IPS-18a (cell line): ENCODE data around the gene NRAP.

ENCODE experiments used
- H3K27ac ChIP-seq: one replicate; pipeline ENCODE4 v1.5.1; 2013; ENCODE audit warnings: low read length
- H3K27me3 ChIP-seq: one replicate; pipeline ENCODE4 v1.6.1; 2013; ENCODE audit warnings: mild to moderate bottlenecking, low read length; ENCODE audit not compliant: control insufficient read depth, insufficient read depth
- H3K36me3 ChIP-seq: one replicate; pipeline ENCODE4 v1.6.1; 2013; ENCODE audit warnings: low read depth, low read length; ENCODE audit not compliant: control insufficient read depth
- H3K4me1 ChIP-seq: one replicate; pipeline ENCODE4 v1.6.1; 2013; ENCODE audit warnings: low read depth, low read length; ENCODE audit not compliant: control insufficient read depth
- H3K4me3 ChIP-seq: one replicate; pipeline ENCODE4 v1.5.1; 2013; ENCODE audit warnings: low read length
- H3K9ac ChIP-seq: one replicate; pipeline ENCODE4 v1.6.1; 2013; ENCODE audit warnings: mild to moderate bottlenecking, low read length, moderate library complexity
- H3K9me3 ChIP-seq: one replicate; pipeline ENCODE4 v1.6.1; 2013; ENCODE audit warnings: low read depth, low read length; ENCODE audit not compliant: control insufficient read depth

NRAP gene

GRCh38 chr10:113628607-113629153, 35.2 kb downstream of the NRAP start:
- Histone ChIP-seq H3K4me1 (peaks cover 9% of the 10 kb centered on the region), H3K4me3 (no peak overlapping the region), H3K9me3 (no peaks in the 10 kb centered on the region), H3K27me3 (no peaks in the 10 kb centered on the region), H3K36me3 (no peaks in the 10 kb centered on the region), H3K27ac (no peak overlapping the region), H3K9ac (no peak overlapping the region)

GRCh38 chr10:113627836-113628235, 36.0 kb downstream of the NRAP start:
- Histone ChIP-seq H3K27me3 (no peaks in the 10 kb centered on the region), H3K27ac (no peak overlapping the region), H3K4me3 (no peak overlapping the region), H3K36me3 (no peaks in the 10 kb centered on the region), H3K4me1 (peaks cover 9% of the 10 kb centered on the region), H3K9ac (no peak overlapping the region), H3K9me3 (no peaks in the 10 kb centered on the region)

GRCh38 chr10:113626809-113627355, 37.0 kb downstream of the NRAP start:
- Histone ChIP-seq H3K27me3 (no peaks in the 10 kb centered on the region), H3K4me1 (peaks cover 4% of the 10 kb centered on the region), H3K9me3 (no peaks in the 10 kb centered on the region), H3K9ac (no peak overlapping the region), H3K27ac (no peak overlapping the region), H3K36me3 (no peaks in the 10 kb centered on the region), H3K4me3 (no peak overlapping the region)

GRCh38 chr10:113625461-113626186, 38.2 kb downstream of the NRAP start:
- H3K27me3 ChIP-seq = no peaks in the 10 kb centered on the region
- no peak overlapping the region for H3K9ac ChIP-seq
- H3K4me1 ChIP-seq = peaks cover 7% of the 10 kb centered on the region
- H3K27ac ChIP-seq = no peak overlapping the region
- H3K9me3 ChIP-seq = no peaks in the 10 kb centered on the region
- H3K4me3 ChIP-seq = no peak overlapping the region
- no peaks in the 10 kb centered on the region for H3K36me3 ChIP-seq

- no peaks in the 10 kb centered on the region for H3K9me3 ChIP-seq
- peaks cover 19% of the 10 kb centered on the region for H3K4me1 ChIP-seq
- H3K4me3 ChIP-seq = no peak overlapping the region
- no peaks in the 10 kb centered on the region for H3K36me3 ChIP-seq
- H3K9ac ChIP-seq = no peak overlapping the region
- no peak overlapping the region for H3K27ac ChIP-seq
- no peaks in the 10 kb centered on the region for H3K27me3 ChIP-seq
These were observed 41.0 kb downstream of the NRAP start for GRCh38 chr10:113622831-113623230.

GRCh38 chr10:113621799-113622198, 42.0 kb downstream of the NRAP start:
- no peak overlapping the region for H3K4me3 ChIP-seq
- no peaks in the 10 kb centered on the region for H3K36me3 ChIP-seq
- no peaks in the 10 kb centered on the region for H3K9me3 ChIP-seq
- H3K4me1 ChIP-seq = peaks cover 28% of the 10 kb centered on the region
- no peak overlapping the region for H3K9ac ChIP-seq
- H3K27me3 ChIP-seq = no peaks in the 10 kb centered on the region
- no peak overlapping the region for H3K27ac ChIP-seq

GRCh38 chr10:113620936-113621335, 42.9 kb downstream of the NRAP start:
- no peaks in the 10 kb centered on the region for H3K36me3 ChIP-seq
- no peaks in the 10 kb centered on the region for H3K9me3 ChIP-seq
- H3K9ac ChIP-seq = no peak overlapping the region
- H3K27ac ChIP-seq = no peak overlapping the region
- H3K4me1 ChIP-seq = peaks cover 37% of the 10 kb centered on the region
- no peaks in the 10 kb centered on the region for H3K27me3 ChIP-seq
- no peak overlapping the region for H3K4me3 ChIP-seq

GRCh38 chr10:113620511-113620910, 43.3 kb downstream of the NRAP start:
- H3K27ac ChIP-seq = no peak overlapping the region
- no peak overlapping the region for H3K4me3 ChIP-seq
- peaks cover 41% of the 10 kb centered on the region for H3K4me1 ChIP-seq
- no peak overlapping the region for H3K9ac ChIP-seq
- H3K9me3 ChIP-seq = no peaks in the 10 kb centered on the region
- H3K27me3 ChIP-seq = no peaks in the 10 kb centered on the region
- no peaks in the 10 kb centered on the region for H3K36me3 ChIP-seq

GRCh38 chr10:113619401-113619800, 44.4 kb downstream of the NRAP start:
- peaks cover 10% of the 10 kb centered on the region for H3K27me3 ChIP-seq
- H3K9ac ChIP-seq = no peak overlapping the region
- H3K4me1 ChIP-seq = peaks cover 47% of the 10 kb centered on the region
- H3K36me3 ChIP-seq = no peaks in the 10 kb centered on the region
- no peak overlapping the region for H3K4me3 ChIP-seq
- no peaks in the 10 kb centered on the region for H3K9me3 ChIP-seq
- H3K27ac ChIP-seq = no peak overlapping the region

GRCh38 chr10:113618338-113618737, 45.5 kb downstream of the NRAP start:
- H3K4me3 ChIP-seq = no peak overlapping the region
- H3K27me3 ChIP-seq = peaks cover 17% of the 10 kb centered on the region
- H3K9ac ChIP-seq = no peak overlapping the region
- no peaks in the 10 kb centered on the region for H3K9me3 ChIP-seq
- H3K36me3 ChIP-seq = no peaks in the 10 kb centered on the region
- H3K4me1 ChIP-seq = peaks cover 55% of the 10 kb centered on the region
- no peak overlapping the region for H3K27ac ChIP-seq

GRCh38 chr10:113617086-113617485, 46.8 kb downstream of the NRAP start:
- Histone ChIP-seq H3K27ac (no peak overlapping the region), H3K4me3 (peak overlapping the region; percentile 37), H3K9me3 (no peaks in the 10 kb centered on the region), H3K36me3 (no peaks in the 10 kb centered on the region), H3K27me3 (peaks cover 17% of the 10 kb centered on the region), H3K4me1 (peaks cover 55% of the 10 kb centered on the region), H3K9ac (no peak overlapping the region)
